ENCODE results near the gene TAB2. TPM values are rescaled to one million over a fixed set of nuclear protein-coding genes. Genes with fewer than 3 reads are reported as not detected.

The TAB2 gene
- total and polyA plus RNA-seq, 4 donors = 22.2 to 68.6 (median 58.9) TPM

Other genes with a start within 250 kb of the TAB2 start
- 1 to 10 TPM; 2.9 to 6.9 TPM for gene SUMO4, start 82.5 kb downstream of the TAB2 start, total RNA-seq
- gene SUMO4, start 82.5 kb downstream of the TAB2 start, polyA plus RNA-seq = under 1 TPM in 1 of 2 donors, not detected in 1; 0.49 TPM
- 1 to 10 TPM; 1.2 to 3.0 TPM for gene ZC3H12D, start 167.3 kb downstream of the TAB2 start, total RNA-seq
- gene ZC3H12D, start 167.3 kb downstream of the TAB2 start, polyA plus RNA-seq = 1 to 10 TPM in 1 of 2 donors, under 1 TPM in 1; 0.10 to 1.9 TPM
- gene PPIL4, start 228.3 kb downstream of the TAB2 start, total RNA-seq = 10 to 100 TPM; 30.7 to 34.4 TPM
- 10 to 100 TPM; 15.7 to 18.5 TPM for gene PPIL4, start 228.3 kb downstream of the TAB2 start, polyA plus RNA-seq
- gene GINM1, start 248.7 kb downstream of the TAB2 start, total RNA-seq = 10 to 100 TPM; 67.2 to 68.1 TPM
- gene GINM1, start 248.7 kb downstream of the TAB2 start, polyA plus RNA-seq = 10 to 100 TPM; 43.2 to 87.6 TPM